ENCODE measurements around the gene PRKAG1. TPM values are rescaled to one million over a fixed set of nuclear protein-coding genes. Genes with fewer than 3 reads are reported as not detected.
A peak's percentile ranks its signal among the peaks of the same experiment; 100 is the strongest.

Gene PRKAG1
- total and polyA plus RNA-seq, 2 donors (not counting 1 experiment from before 2014, with no cell fraction given): 28.5 to 60.0 TPM

DNA sequence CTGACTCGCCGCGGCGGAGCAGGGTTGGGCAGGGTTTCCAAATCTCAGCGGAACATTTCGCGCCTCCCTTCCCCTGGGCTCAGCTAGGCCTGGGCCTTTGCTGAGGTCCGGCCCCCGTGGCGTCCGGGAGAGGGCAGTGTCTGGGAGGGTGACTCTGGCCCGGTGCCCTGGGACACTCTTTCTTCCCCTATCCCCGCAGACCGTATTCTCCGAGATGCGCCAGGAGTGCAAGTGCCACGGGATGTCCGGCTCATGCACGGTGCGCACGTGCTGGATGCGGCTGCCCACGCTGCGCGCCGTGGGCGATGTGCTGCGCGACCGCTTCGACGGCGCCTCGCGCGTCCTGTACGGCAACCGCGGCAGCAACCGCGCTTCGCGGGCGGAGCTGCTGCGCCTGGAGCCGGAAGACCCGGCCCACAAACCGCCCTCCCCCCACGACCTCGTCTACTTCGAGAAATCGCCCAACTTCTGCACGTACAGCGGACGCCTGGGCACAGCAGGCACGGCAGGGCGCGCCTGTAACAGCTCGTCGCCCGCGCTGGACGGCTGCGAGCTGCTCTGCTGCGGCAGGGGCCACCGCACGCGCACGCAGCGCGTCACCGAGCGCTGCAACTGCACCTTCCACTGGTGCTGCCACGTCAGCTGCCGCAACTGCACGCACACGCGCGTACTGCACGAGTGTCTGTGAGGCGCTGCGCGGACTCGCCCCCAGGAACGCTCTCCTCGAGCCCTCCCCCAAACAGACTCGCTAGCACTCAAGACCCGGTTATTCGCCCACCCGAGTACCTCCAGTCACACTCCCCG is 37.4 kb downstream of the PRKAG1 start:
- ATAC-seq (ENCODE audit: low read depth): no peak
- no peak overlapping the region for H3K27ac ChIP-seq (ENCODE audit: low read length in 2 of 2)
- Mint-ChIP-seq H3K27me3 (peaks cover 55% of the 10 kb centered on the region), H3K4me3 (peak overlapping the region; percentile 93), H3K27ac (peak overlapping the region; percentile 44), H3K9me3 (ENCODE audit: insufficient read depth) (no peaks in the 10 kb centered on the region), H3K4me1 (peaks cover 52% of the 10 kb centered on the region)
- ChIA-PET CTCF (interaction anchor here (1.2 to 9.0 kb wide), 9 partner anchors 12 to 129 kb away, joined by 3 to 71 read pairs (median 7); partner anchors contain the start of genes DDX23, FKBP11 and WNT10B), POLR2A (interaction anchor here (2.6 kb wide), 1 partner anchor 11 kb away, joined by 9 read pairs; no protein-coding TSS in a partner anchor)
- WGBS (ENCODE audit: insufficient coverage): 3% methylated on average over 91 of the region's 91 CpGs
- H3K79me2 ChIP-seq (ENCODE audit: control insufficient read depth, insufficient read depth, low read length): no peaks in the 10 kb centered on the region
- H3K36me3 ChIP-seq (replicated peaks in 1 of 2; ENCODE audit: control extremely low read depth in 1 of 2, control insufficient read depth in 1 of 2, extremely low read depth in 1 of 2, insufficient read depth in 2 of 2, low read length in 1 of 2): no peaks in the 10 kb centered on the region
- peak overlapping the region; percentile 86 for H2AFZ ChIP-seq (ENCODE audit: insufficient read depth, low read depth, low read length, poor library complexity, severe bottlenecking)
- peak overlapping the region; percentile 99 for H3K4me2 ChIP-seq (replicated peaks; ENCODE audit: low read depth, low read length, poor library complexity, severe bottlenecking)
- H3K4me3 ChIP-seq (ENCODE audit: control extremely low read depth in 1 of 5, extremely low read depth in 1 of 5, insufficient read depth in 1 of 5, low read depth in 2 of 5, low read length in 4 of 5): peak overlapping the region; percentile 11 to 86 (median 60)
- H3K4me1 ChIP-seq (ENCODE audit: control insufficient read depth in 2 of 2, insufficient read depth in 2 of 2, low read length in 2 of 2): peaks cover 44 to 50% of the 10 kb centered on the region in 2 donors
- no peaks in the 10 kb centered on the region for H4K20me1 ChIP-seq (ENCODE audit: control insufficient read depth, insufficient read depth, low read length, poor library complexity, severe bottlenecking)
- intact Hi-C loops (cut with micrococcal nuclease): loop anchor here (2.0 kb wide), 2 partner anchors 14 to 24 kb away; partner anchors contain the start of gene ARF3
- peaks cover 0 to 25% (median 0%) of the 10 kb centered on the region in 3 donors for H3K9me3 ChIP-seq (ENCODE audit: control extremely low read depth in 1 of 3, control insufficient read depth in 2 of 3, insufficient read depth in 1 of 3, low read length in 2 of 3)
- no peak for TF ChIP-seq EZH2 (IDR thresholded peaks at IDR 0.05; ENCODE audit: borderline replicate concordance, insufficient read depth, low read depth, low read length, poor library complexity, severe bottlenecking)
- H3K27me3 ChIP-seq (replicated peaks in 1 of 4; ENCODE audit: control extremely low read depth in 1 of 4, control insufficient read depth in 3 of 4, insufficient read depth in 4 of 4, low read length in 3 of 4): peaks cover 2 to 73% (median 35%) of the 10 kb centered on the region in 4 experiments
- H3K9ac ChIP-seq (ENCODE audit: low read length): peak overlapping the region; percentile 76
- peak; percentile 70 for DNase-seq

DNA sequence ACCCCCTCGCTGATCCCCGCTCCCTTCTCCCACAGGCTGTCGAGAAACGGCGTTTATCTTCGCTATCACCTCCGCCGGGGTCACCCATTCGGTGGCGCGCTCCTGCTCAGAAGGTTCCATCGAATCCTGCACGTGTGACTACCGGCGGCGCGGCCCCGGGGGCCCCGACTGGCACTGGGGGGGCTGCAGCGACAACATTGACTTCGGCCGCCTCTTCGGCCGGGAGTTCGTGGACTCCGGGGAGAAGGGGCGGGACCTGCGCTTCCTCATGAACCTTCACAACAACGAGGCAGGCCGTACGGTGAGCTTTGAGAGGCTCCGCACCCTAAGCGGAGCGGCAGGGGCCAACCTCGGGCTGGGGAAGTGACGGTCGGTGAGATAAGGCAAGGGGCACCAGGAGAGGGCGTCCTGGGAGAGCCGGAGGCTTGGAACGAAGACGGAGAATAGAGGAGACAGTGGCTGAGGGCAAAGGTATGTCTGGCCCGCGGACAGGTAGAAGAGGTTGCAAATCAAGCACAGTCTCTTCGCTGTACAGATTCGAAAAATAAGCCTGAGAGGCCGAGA is 38.1 kb downstream of the PRKAG1 start:
- Mint-ChIP-seq H3K4me1 (peaks cover 54% of the 10 kb centered on the region), H3K9me3 (ENCODE audit: insufficient read depth) (no peaks in the 10 kb centered on the region), H3K27ac (peak overlapping the region; percentile 81), H3K27me3 (peaks cover 57% of the 10 kb centered on the region), H3K4me3 (peak overlapping the region; percentile 93)
- no peaks in the 10 kb centered on the region for H3K79me2 ChIP-seq (ENCODE audit: control insufficient read depth, insufficient read depth, low read length)
- peak overlapping the region; percentile 86 for H2AFZ ChIP-seq (ENCODE audit: insufficient read depth, low read depth, low read length, poor library complexity, severe bottlenecking)
- peak overlapping the region; percentile 52 to 86 (median 63) for H3K4me3 ChIP-seq (ENCODE audit: control extremely low read depth in 1 of 5, extremely low read depth in 1 of 5, insufficient read depth in 1 of 5, low read depth in 2 of 5, low read length in 4 of 5)
- peaks cover 44 to 50% of the 10 kb centered on the region in 2 donors for H3K4me1 ChIP-seq (ENCODE audit: control insufficient read depth in 2 of 2, insufficient read depth in 2 of 2, low read length in 2 of 2)
- no peak overlapping the region for H3K27ac ChIP-seq (ENCODE audit: low read length in 2 of 2)
- CTCF ChIA-PET: interaction anchor here (0.6 to 9.0 kb wide), 12 partner anchors 8 to 129 kb away, joined by 3 to 71 read pairs (median 10); partner anchors contain the start of genes ARF3, DDX23, FKBP11 and WNT10B
- peak overlapping the region; percentile 99 for H3K4me2 ChIP-seq (replicated peaks; ENCODE audit: low read depth, low read length, poor library complexity, severe bottlenecking)
- intact Hi-C loops (cut with micrococcal nuclease): loop anchor here (2.0 kb wide), 2 partner anchors 14 to 24 kb away; partner anchors contain the start of gene ARF3
- POLR2A ChIA-PET: interaction anchor here (2.6 kb wide), 1 partner anchor 11 kb away, joined by 9 read pairs; no protein-coding TSS in a partner anchor
- no peak for TF ChIP-seq EZH2 (IDR thresholded peaks at IDR 0.05; ENCODE audit: borderline replicate concordance, insufficient read depth, low read depth, low read length, poor library complexity, severe bottlenecking)
- TF ChIP-seq, protein P1, sequence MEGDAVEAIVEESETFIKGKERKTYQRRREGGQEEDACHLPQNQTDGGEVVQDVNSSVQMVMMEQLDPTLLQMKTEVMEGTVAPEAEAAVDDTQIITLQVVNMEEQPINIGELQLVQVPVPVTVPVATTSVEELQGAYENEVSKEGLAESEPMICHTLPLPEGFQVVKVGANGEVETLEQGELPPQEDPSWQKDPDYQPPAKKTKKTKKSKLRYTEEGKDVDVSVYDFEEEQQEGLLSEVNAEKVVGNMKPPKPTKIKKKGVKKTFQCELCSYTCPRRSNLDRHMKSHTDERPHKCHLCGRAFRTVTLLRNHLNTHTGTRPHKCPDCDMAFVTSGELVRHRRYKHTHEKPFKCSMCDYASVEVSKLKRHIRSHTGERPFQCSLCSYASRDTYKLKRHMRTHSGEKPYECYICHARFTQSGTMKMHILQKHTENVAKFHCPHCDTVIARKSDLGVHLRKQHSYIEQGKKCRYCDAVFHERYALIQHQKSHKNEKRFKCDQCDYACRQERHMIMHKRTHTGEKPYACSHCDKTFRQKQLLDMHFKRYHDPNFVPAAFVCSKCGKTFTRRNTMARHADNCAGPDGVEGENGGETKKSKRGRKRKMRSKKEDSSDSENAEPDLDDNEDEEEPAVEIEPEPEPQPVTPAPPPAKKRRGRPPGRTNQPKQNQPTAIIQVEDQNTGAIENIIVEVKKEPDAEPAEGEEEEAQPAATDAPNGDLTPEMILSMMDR (IDR thresholded peaks at IDR 0.05): peak; percentile 8
- ATAC-seq (ENCODE audit: low read depth): peak; percentile 5
- WGBS (ENCODE audit: insufficient coverage): 3% methylated on average over 46 of the region's 46 CpGs
- H3K27me3 ChIP-seq (replicated peaks in 1 of 4; ENCODE audit: control extremely low read depth in 1 of 4, control insufficient read depth in 3 of 4, insufficient read depth in 4 of 4, low read length in 3 of 4): peaks cover 2 to 72% (median 37%) of the 10 kb centered on the region in 4 experiments
- H3K36me3 ChIP-seq (replicated peaks in 1 of 2; ENCODE audit: control extremely low read depth in 1 of 2, control insufficient read depth in 1 of 2, extremely low read depth in 1 of 2, insufficient read depth in 2 of 2, low read length in 1 of 2): no peaks in the 10 kb centered on the region
- H3K9ac ChIP-seq (ENCODE audit: low read length): peak overlapping the region; percentile 76
- H4K20me1 ChIP-seq (ENCODE audit: control insufficient read depth, insufficient read depth, low read length, poor library complexity, severe bottlenecking): no peaks in the 10 kb centered on the region
- H3K9me3 ChIP-seq (ENCODE audit: control extremely low read depth in 1 of 3, control insufficient read depth in 2 of 3, insufficient read depth in 1 of 3, low read length in 2 of 3): peaks cover 0 to 25% (median 0%) of the 10 kb centered on the region in 3 donors
- peak; percentile 71 for DNase-seq

All from B cell (primary cell).